ENCODE results near the gene CIAPIN1. TPM values are rescaled to one million over a fixed set of nuclear protein-coding genes. Genes with fewer than 3 reads are reported as not detected.

Gene CIAPIN1
- total RNA-seq, 1 donor from 2014 or later, result 43.3 TPM

DNA sequence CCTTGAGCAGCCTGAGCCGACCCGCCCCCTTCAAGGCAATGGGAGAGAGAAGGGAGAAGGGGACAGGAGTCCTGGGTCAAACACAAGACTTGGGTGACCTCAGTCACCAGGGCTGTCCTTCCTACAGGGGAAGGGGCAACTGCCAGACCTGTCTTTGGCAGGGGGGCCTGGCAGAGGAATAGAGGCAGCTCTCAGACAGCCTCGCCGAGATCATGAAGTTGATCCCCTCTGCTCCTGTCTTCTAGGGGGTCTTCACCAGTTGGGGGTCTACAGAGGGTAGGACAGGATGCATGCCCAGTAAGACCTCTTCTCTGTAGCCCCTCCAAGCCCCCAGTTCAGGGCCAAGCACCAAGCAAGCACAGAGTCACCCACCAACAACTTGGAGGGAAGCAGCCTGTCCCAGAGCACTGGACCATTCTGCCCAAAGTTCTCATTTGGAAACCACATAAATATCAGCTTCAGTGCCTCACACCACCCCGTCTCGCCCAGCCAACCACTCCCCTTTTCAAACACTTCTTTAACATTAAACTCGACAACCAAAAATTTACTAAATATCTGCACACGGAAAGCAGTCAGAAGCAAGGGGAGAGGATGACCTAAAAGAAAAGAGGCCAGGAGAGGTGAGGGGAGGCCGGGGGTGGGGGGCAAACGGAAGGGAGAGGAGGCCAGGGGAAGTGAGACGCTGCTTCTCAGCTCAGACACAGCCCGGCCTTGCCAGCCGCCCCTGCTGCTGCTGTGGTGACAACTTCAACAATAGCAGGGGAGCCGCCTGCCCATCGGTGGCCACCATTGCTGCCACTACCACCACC lies 31.4 kb upstream of the CIAPIN1 start:
- H3K27ac Mint-ChIP-seq (ENCODE audit: unreplicated experiment), result peak overlapping the region; percentile 43
- no peak for TF ChIP-seq CTCF (IDR thresholded peaks at IDR 0.05)
- H3K4me1 Mint-ChIP-seq (ENCODE audit: low read depth), result peaks cover 27% of the 10 kb centered on the region
- H3K9me3 Mint-ChIP-seq (ENCODE audit: low read depth), result no peaks in the 10 kb centered on the region
- H3K4me3 Mint-ChIP-seq (ENCODE audit: unreplicated experiment), result peak overlapping the region; percentile 83
- H3K36me3 Mint-ChIP-seq (ENCODE audit: low read depth), result peaks cover 2% of the 10 kb centered on the region
- DNase-seq (ENCODE audit: low spot score), result no peak
- H3K27me3 Mint-ChIP-seq (ENCODE audit: low read depth), result no peaks in the 10 kb centered on the region

GRCh38 chr16:57477531-57478202 lies 30.5 kb upstream of the CIAPIN1 start:
- H3K9me3 Mint-ChIP-seq (ENCODE audit: low read depth), result no peaks in the 10 kb centered on the region
- no peak for TF ChIP-seq CTCF (IDR thresholded peaks at IDR 0.05)
- peaks cover 27% of the 10 kb centered on the region for H3K4me1 Mint-ChIP-seq (ENCODE audit: low read depth)
- H3K27me3 Mint-ChIP-seq (ENCODE audit: low read depth), result no peaks in the 10 kb centered on the region
- H3K4me3 Mint-ChIP-seq (ENCODE audit: unreplicated experiment), result no peak overlapping the region
- DNase-seq (ENCODE audit: low spot score), result no peak
- peaks cover 2% of the 10 kb centered on the region for H3K36me3 Mint-ChIP-seq (ENCODE audit: low read depth)
- no peak overlapping the region for H3K27ac Mint-ChIP-seq (ENCODE audit: unreplicated experiment)

GRCh38 chr16:57476546-57477410 lies 29.6 kb upstream of the CIAPIN1 start:
- no peak for DNase-seq (ENCODE audit: low spot score)
- Mint-ChIP-seq H3K9me3 (ENCODE audit: low read depth) (no peaks in the 10 kb centered on the region), H3K4me3 (ENCODE audit: unreplicated experiment) (no peak overlapping the region), H3K4me1 (ENCODE audit: low read depth) (peaks cover 30% of the 10 kb centered on the region), H3K27me3 (ENCODE audit: low read depth) (no peaks in the 10 kb centered on the region), H3K27ac (ENCODE audit: unreplicated experiment) (no peak overlapping the region), H3K36me3 (ENCODE audit: low read depth) (peaks cover 5% of the 10 kb centered on the region)
- TF ChIP-seq CTCF (IDR thresholded peaks at IDR 0.05), result no peak

DNA sequence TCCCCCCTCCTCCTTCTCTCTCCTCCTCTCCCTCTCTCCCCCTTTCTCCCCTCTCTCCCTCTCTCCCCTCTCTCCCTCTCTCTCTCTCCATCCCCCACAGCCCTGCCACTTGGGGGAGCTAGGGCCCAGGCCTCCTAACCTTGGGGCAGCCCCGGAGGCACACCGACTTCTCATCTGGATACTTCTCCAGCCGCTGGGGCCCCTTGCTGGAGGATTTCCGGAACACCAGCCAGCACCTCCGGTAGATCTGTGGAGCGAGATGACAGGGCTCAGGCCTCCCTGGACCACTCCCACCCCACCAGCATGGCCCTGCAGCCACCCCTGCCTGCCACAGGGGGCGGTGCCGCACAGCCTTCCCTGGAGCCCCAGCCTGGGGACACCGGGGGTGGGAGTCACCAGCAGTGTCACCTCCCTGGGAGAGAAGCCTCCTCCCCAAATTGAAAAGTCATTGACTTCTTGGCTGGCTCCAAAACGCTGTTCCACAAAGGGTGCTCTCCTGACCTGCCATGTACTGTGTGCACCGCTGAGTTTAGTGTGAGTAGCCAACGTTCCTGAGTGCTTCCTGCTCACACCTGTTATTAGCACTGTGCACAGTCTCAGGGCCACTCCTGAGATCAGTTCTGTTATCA lies 28.6 kb upstream of the CIAPIN1 start:
- H3K4me3 Mint-ChIP-seq (ENCODE audit: unreplicated experiment), result no peak overlapping the region
- TF ChIP-seq CTCF (IDR thresholded peaks at IDR 0.05), result peak; percentile 79
- H3K27ac Mint-ChIP-seq (ENCODE audit: unreplicated experiment), result no peak overlapping the region
- H3K4me1 Mint-ChIP-seq (ENCODE audit: low read depth), result peaks cover 30% of the 10 kb centered on the region
- H3K36me3 Mint-ChIP-seq (ENCODE audit: low read depth), result peaks cover 8% of the 10 kb centered on the region
- no peak for DNase-seq (ENCODE audit: low spot score)
- H3K9me3 Mint-ChIP-seq (ENCODE audit: low read depth), result no peaks in the 10 kb centered on the region
- H3K27me3 Mint-ChIP-seq (ENCODE audit: low read depth), result no peaks in the 10 kb centered on the region

All from chondrocyte (in vitro differentiated cells).